ENCODE measurements around the gene TSPAN3.
A peak's percentile ranks its signal among the peaks of the same experiment; 100 is the strongest.

Gene TSPAN3

GRCh38 chr15:77030928-77031375 lies 40.0 kb downstream of the TSPAN3 start:
- in situ Hi-C loops (cut with MboI; ENCODE audit: low sequenced_read_pairs), result no loop called here
- Histone ChIP-seq H3K27me3 (ENCODE audit: low read depth) (no peaks in the 10 kb centered on the region), H3K4me1 (no peaks in the 10 kb centered on the region), H3K4me3 (no peak overlapping the region), H3K36me3 (replicated peaks) (no peaks in the 10 kb centered on the region), H3K9me3 (no peaks in the 10 kb centered on the region; the same call in 1 of the 2 replicates)
- peak in 1 of 2 experiments; percentile 12 for DNase-seq (ENCODE audit: low spot score in 2 of 2)

GRCh38 chr15:77030048-77030927 lies 40.6 kb downstream of the TSPAN3 start:
- Histone ChIP-seq H3K27me3 (ENCODE audit: low read depth) (no peaks in the 10 kb centered on the region), H3K36me3 (replicated peaks) (no peaks in the 10 kb centered on the region), H3K4me1 (no peaks in the 10 kb centered on the region), H3K4me3 (no peak overlapping the region), H3K9me3 (no peaks in the 10 kb centered on the region; the same call in 1 of the 2 replicates)
- in situ Hi-C loops (cut with MboI; ENCODE audit: low sequenced_read_pairs), result no loop called here
- peak in 1 of 2 experiments; percentile 60 for DNase-seq (ENCODE audit: low spot score in 2 of 2)

GRCh38 chr15:77029166-77030047 lies 41.5 kb downstream of the TSPAN3 start:
- in situ Hi-C loops (cut with MboI; ENCODE audit: low sequenced_read_pairs), result loop anchor here (10.0 kb wide), 1 partner anchor 515 kb away; no protein-coding TSS in a partner anchor
- H3K4me1 ChIP-seq, result no peaks in the 10 kb centered on the region
- DNase-seq (ENCODE audit: low spot score in 2 of 2), result peak in 1 of 2 experiments; percentile 28

GRCh38 chr15:77028451-77029165 lies 42.3 kb downstream of the TSPAN3 start:
- no peaks in the 10 kb centered on the region for H3K36me3 ChIP-seq (replicated peaks)
- in situ Hi-C loops (cut with MboI; ENCODE audit: low sequenced_read_pairs), result loop anchor here (10.0 kb wide), 1 partner anchor 516 kb away; no protein-coding TSS in a partner anchor
- peak in 1 of 2 experiments; percentile 7 for DNase-seq (ENCODE audit: low spot score in 2 of 2)
- no peak overlapping the region for H3K4me3 ChIP-seq
- H3K27me3 ChIP-seq (ENCODE audit: low read depth), result no peaks in the 10 kb centered on the region
- H3K9me3 ChIP-seq, result no peaks in the 10 kb centered on the region; the same call in 1 of the 2 replicates
- no peaks in the 10 kb centered on the region for H3K4me1 ChIP-seq

More at GRCh38 chr15:77029166-77030047, 41.5 kb downstream of the TSPAN3 start:
- Histone ChIP-seq H3K36me3 (replicated peaks) (no peaks in the 10 kb centered on the region), H3K27me3 (ENCODE audit: low read depth) (no peaks in the 10 kb centered on the region), H3K9me3 (no peaks in the 10 kb centered on the region; the same call in 1 of the 2 replicates), H3K4me3 (no peak overlapping the region)

GRCh38 chr15:77027697-77028450 lies 43.0 kb downstream of the TSPAN3 start:
- in situ Hi-C loops (cut with MboI; ENCODE audit: low sequenced_read_pairs), result loop anchor here (10.0 kb wide), 1 partner anchor 517 kb away; no protein-coding TSS in a partner anchor
- Histone ChIP-seq H3K4me1 (no peaks in the 10 kb centered on the region), H3K27me3 (ENCODE audit: low read depth) (no peaks in the 10 kb centered on the region), H3K36me3 (replicated peaks) (no peaks in the 10 kb centered on the region), H3K4me3 (no peak overlapping the region), H3K9me3 (no peaks in the 10 kb centered on the region; the same call in 1 of the 2 replicates)
- DNase-seq (ENCODE audit: low spot score in 2 of 2), result peak in 1 of 2 experiments; percentile 16

- no peaks in the 10 kb centered on the region for H3K27me3 ChIP-seq (ENCODE audit: low read depth)
- H3K9me3 ChIP-seq, result no peaks in the 10 kb centered on the region; the same call in 1 of the 2 replicates
- no peaks in the 10 kb centered on the region for H3K36me3 ChIP-seq (replicated peaks)
- peak in 1 of 2 experiments; percentile 13 for DNase-seq (ENCODE audit: low spot score in 2 of 2)
- no peaks in the 10 kb centered on the region for H3K4me1 ChIP-seq
- in situ Hi-C loops (cut with MboI; ENCODE audit: low sequenced_read_pairs), result loop anchor here (10.0 kb wide), 1 partner anchor 518 kb away; no protein-coding TSS in a partner anchor
- H3K4me3 ChIP-seq, result no peak overlapping the region
Measured at GRCh38 chr15:77027111-77027696, 43.7 kb downstream of the TSPAN3 start.

- in situ Hi-C loops (cut with MboI; ENCODE audit: low sequenced_read_pairs), result loop anchor here (10.0 kb wide), 1 partner anchor 518 kb away; no protein-coding TSS in a partner anchor
- Histone ChIP-seq H3K4me3 (no peak overlapping the region), H3K4me1 (no peaks in the 10 kb centered on the region), H3K36me3 (replicated peaks) (no peaks in the 10 kb centered on the region), H3K9me3 (no peaks in the 10 kb centered on the region; the same call in 1 of the 2 replicates), H3K27me3 (ENCODE audit: low read depth) (no peaks in the 10 kb centered on the region)
- peak in 1 of 2 experiments; percentile 11 for DNase-seq (ENCODE audit: low spot score in 2 of 2)
Measured at GRCh38 chr15:77026501-77027110, 44.3 kb downstream of the TSPAN3 start.

- Histone ChIP-seq H3K9me3 (no peaks in the 10 kb centered on the region; the same call in 1 of the 2 replicates), H3K36me3 (replicated peaks) (no peaks in the 10 kb centered on the region), H3K4me3 (no peak overlapping the region), H3K4me1 (no peaks in the 10 kb centered on the region), H3K27me3 (ENCODE audit: low read depth) (no peaks in the 10 kb centered on the region)
- DNase-seq (ENCODE audit: low spot score in 2 of 2), result peak in 1 of 2 experiments; percentile 10
- in situ Hi-C loops (cut with MboI; ENCODE audit: low sequenced_read_pairs), result loop anchor here (10.0 kb wide), 1 partner anchor 519 kb away; no protein-coding TSS in a partner anchor
Measured at GRCh38 chr15:77025941-77026411, 44.9 kb downstream of the TSPAN3 start.

- in situ Hi-C loops (cut with MboI; ENCODE audit: low sequenced_read_pairs), result loop anchor here (10.0 kb wide), 1 partner anchor 520 kb away; no protein-coding TSS in a partner anchor
- Histone ChIP-seq H3K27me3 (ENCODE audit: low read depth) (no peaks in the 10 kb centered on the region), H3K9me3 (no peaks in the 10 kb centered on the region; the same call in 1 of the 2 replicates), H3K4me1 (no peaks in the 10 kb centered on the region), H3K36me3 (replicated peaks) (no peaks in the 10 kb centered on the region), H3K4me3 (no peak overlapping the region)
- DNase-seq (ENCODE audit: low spot score in 2 of 2), result peak in 1 of 2 experiments; percentile 13
Measured at GRCh38 chr15:77025083-77025901, 45.6 kb downstream of the TSPAN3 start.

- H3K36me3 ChIP-seq (replicated peaks), result no peaks in the 10 kb centered on the region
- no peaks in the 10 kb centered on the region for H3K27me3 ChIP-seq (ENCODE audit: low read depth)
- H3K4me1 ChIP-seq, result no peaks in the 10 kb centered on the region
- H3K9me3 ChIP-seq, result no peaks in the 10 kb centered on the region; the same call in 1 of the 2 replicates
- no peak overlapping the region for H3K4me3 ChIP-seq
- peak; percentile 75 to 93 for DNase-seq (ENCODE audit: low spot score in 2 of 2)
- in situ Hi-C loops (cut with MboI; ENCODE audit: low sequenced_read_pairs), result loop anchor here (10.0 kb wide), 1 partner anchor 520 kb away; no protein-coding TSS in a partner anchor
Measured at GRCh38 chr15:77024273-77025082, 46.4 kb downstream of the TSPAN3 start.
